ENCODE data around the gene FOXJ1. TPM values are rescaled to one million over a fixed set of nuclear protein-coding genes. Genes with fewer than 3 reads are reported as not detected.

FOXJ1 gene
- total RNA-seq, 1 donor from 2014 or later = 2.1 TPM

DNA sequence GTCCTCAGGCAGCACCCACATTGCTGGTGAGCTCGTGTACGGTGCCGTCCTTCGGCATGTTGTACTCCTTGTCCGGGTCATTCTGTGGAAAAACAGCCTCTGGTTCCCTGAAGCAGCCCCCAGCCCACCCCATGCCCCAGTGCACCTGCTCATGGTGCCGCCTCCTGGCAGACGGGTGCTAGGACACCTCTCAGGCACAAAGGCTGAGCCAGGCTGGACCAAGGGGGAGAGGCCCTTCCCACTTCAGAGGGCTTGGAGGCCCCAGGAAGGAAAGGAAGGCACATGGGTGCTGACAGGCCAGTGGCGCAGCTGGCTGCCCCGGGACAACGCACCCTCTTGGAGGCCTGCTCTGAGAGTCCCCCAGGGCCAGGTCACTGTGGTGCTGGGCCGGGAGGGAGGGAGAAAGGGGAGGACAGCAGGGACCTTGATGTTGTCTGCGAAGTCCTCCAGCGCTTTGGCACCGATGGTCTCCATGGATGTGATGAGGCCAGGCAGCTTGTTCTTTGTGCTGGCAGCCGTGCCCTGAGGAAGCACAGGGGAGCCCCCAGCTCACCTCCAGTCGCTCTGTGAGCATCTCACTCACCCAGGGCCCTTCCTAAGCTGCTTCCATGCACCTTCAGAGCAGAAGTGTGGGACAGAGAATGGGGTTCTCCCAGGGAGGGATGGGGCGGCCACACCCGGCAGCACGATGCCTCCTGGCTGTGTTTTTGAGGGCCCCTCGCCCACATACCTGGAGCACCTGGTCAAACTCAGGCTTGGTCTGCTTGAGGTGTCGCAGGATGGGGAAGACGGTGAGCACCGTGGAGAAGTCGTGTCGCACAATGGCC is 52.8 kb downstream of the FOXJ1 start:
- TF ChIP-seq, protein P1, sequence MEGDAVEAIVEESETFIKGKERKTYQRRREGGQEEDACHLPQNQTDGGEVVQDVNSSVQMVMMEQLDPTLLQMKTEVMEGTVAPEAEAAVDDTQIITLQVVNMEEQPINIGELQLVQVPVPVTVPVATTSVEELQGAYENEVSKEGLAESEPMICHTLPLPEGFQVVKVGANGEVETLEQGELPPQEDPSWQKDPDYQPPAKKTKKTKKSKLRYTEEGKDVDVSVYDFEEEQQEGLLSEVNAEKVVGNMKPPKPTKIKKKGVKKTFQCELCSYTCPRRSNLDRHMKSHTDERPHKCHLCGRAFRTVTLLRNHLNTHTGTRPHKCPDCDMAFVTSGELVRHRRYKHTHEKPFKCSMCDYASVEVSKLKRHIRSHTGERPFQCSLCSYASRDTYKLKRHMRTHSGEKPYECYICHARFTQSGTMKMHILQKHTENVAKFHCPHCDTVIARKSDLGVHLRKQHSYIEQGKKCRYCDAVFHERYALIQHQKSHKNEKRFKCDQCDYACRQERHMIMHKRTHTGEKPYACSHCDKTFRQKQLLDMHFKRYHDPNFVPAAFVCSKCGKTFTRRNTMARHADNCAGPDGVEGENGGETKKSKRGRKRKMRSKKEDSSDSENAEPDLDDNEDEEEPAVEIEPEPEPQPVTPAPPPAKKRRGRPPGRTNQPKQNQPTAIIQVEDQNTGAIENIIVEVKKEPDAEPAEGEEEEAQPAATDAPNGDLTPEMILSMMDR (IDR thresholded peaks at IDR 0.05; ENCODE audit: unreplicated experiment) = no peak
- DNase-seq (ENCODE audit: low spot score in 2 of 2, unreplicated experiment in 2 of 2) = no peak
- H3K4me1 Mint-ChIP-seq = peaks cover under 1% of the 10 kb centered on the region
- no peak overlapping the region for H3K27ac Mint-ChIP-seq
- H3K27me3 Mint-ChIP-seq (ENCODE audit: low read depth) = no peaks in the 10 kb centered on the region
- peaks cover 28% of the 10 kb centered on the region for H3K36me3 Mint-ChIP-seq
- H3K9me3 Mint-ChIP-seq = no peaks in the 10 kb centered on the region
- H3K4me3 Mint-ChIP-seq = no peak overlapping the region

GRCh38 chr17:76087531-76087930 is 53.5 kb downstream of the FOXJ1 start:
- no peak overlapping the region for H3K4me3 Mint-ChIP-seq
- no peak overlapping the region for H3K27ac Mint-ChIP-seq
- DNase-seq (ENCODE audit: low spot score in 2 of 2, unreplicated experiment in 2 of 2) = no peak
- TF ChIP-seq, protein P1 (IDR thresholded peaks at IDR 0.05; ENCODE audit: unreplicated experiment) = no peak
- H3K36me3 Mint-ChIP-seq = peaks cover 24% of the 10 kb centered on the region
- H3K27me3 Mint-ChIP-seq (ENCODE audit: low read depth) = no peaks in the 10 kb centered on the region
- peaks cover 7% of the 10 kb centered on the region for H3K4me1 Mint-ChIP-seq
- H3K9me3 Mint-ChIP-seq = no peaks in the 10 kb centered on the region

- H3K4me3 Mint-ChIP-seq = no peak overlapping the region
- H3K27me3 Mint-ChIP-seq (ENCODE audit: low read depth) = no peaks in the 10 kb centered on the region
- no peaks in the 10 kb centered on the region for H3K9me3 Mint-ChIP-seq
- H3K36me3 Mint-ChIP-seq = peaks cover 18% of the 10 kb centered on the region
- no peak for DNase-seq (ENCODE audit: low spot score in 2 of 2, unreplicated experiment in 2 of 2)
- H3K27ac Mint-ChIP-seq = no peak overlapping the region
- peaks cover 16% of the 10 kb centered on the region for H3K4me1 Mint-ChIP-seq
- TF ChIP-seq, protein P1 (IDR thresholded peaks at IDR 0.05; ENCODE audit: unreplicated experiment) = no peak
Observed at GRCh38 chr17:76086384-76086783, 54.7 kb downstream of the FOXJ1 start.

Small RNAs within 50 kb of the gene (microRNA-seq; reads per million reads assigned to microRNA genes)
- 9.4 reads per million, percentile 31 among the genes with 10 or more reads in this experiment for gene MIR6868

Other genes with a start within 250 kb of the FOXJ1 start
- 21.2 to 21.9 TPM (median 21.4 TPM) in 3 replicates for gene TRIM65, start 244.3 kb downstream of the FOXJ1 start, total RNA-seq
- 77.8 to 91.1 TPM (median 82.2 TPM) in 3 replicates for gene MRPL38, start 236.4 kb downstream of the FOXJ1 start, total RNA-seq
- 22.4 to 24.6 TPM (median 23.4 TPM) in 3 replicates for gene FBF1, start 200.2 kb downstream of the FOXJ1 start, total RNA-seq
- gene ACOX1, start 162.1 kb downstream of the FOXJ1 start, total RNA-seq = 52.2 to 57.5 TPM (median 54.3 TPM) in 3 replicates
- gene TEN1, start 162.0 kb downstream of the FOXJ1 start, total RNA-seq = 35.5 to 39.4 TPM (median 37.5 TPM) in 3 replicates
- 34.7 to 36.5 TPM (median 34.9 TPM) in 3 replicates for gene CDK3, start 140.4 kb downstream of the FOXJ1 start, total RNA-seq
- 0.16 to 0.47 TPM (median 0.25 TPM) in 3 replicates for gene EVPL, start 113.9 kb downstream of the FOXJ1 start, total RNA-seq
- gene SRP68, start 68.7 kb downstream of the FOXJ1 start, total RNA-seq = 74.9 to 80.5 TPM (median 80.1 TPM) in 3 replicates
- not detected in 3 replicates for gene GALR2, start 66.5 kb downstream of the FOXJ1 start, total RNA-seq
- gene ZACN, start 62.1 kb downstream of the FOXJ1 start, total RNA-seq = 0.18 TPM in 1 of 3 replicates, not detected in the others
- 254 to 261 TPM (median 258 TPM) in 3 replicates for gene EXOC7, start 37.5 kb downstream of the FOXJ1 start, total RNA-seq
- 6.8 to 8.0 TPM (median 7.8 TPM) in 3 replicates for gene RNF157, start 99.2 kb upstream of the FOXJ1 start, total RNA-seq
- gene UBALD2, start 124.1 kb upstream of the FOXJ1 start, total RNA-seq = 25.3 to 26.4 TPM (median 25.7 TPM) in 3 replicates
- 7.2 to 8.6 TPM (median 7.7 TPM) in 3 replicates for gene QRICH2, start 167.0 kb upstream of the FOXJ1 start, total RNA-seq
- 51.3 to 57.7 TPM (median 57.6 TPM) in 3 replicates for gene PRPSAP1, start 212.7 kb upstream of the FOXJ1 start, total RNA-seq
- gene SPHK1, start 243.4 kb upstream of the FOXJ1 start, total RNA-seq = 1.7 to 2.0 TPM (median 1.9 TPM) in 3 replicates

Measured in mesothelial cell of epicardium (in vitro differentiated cells).